Activated gamma-delta T cell treated with Interleukin-2 at 50 U/mL for 16 hours (primary cell): Measurements from ENCODE around the gene RALGAPA1.
"Not testable (repeated sequence)": the region's sequence is repeated elsewhere in the genome, so short reads cannot be mapped to it uniquely, and the experiment has no call there.

ENCODE experiments used
- DNase-seq: peaks from one replicate; pipeline ENCODE4 v3.0.0-alpha.2; 2020

The RALGAPA1 gene

DNA sequence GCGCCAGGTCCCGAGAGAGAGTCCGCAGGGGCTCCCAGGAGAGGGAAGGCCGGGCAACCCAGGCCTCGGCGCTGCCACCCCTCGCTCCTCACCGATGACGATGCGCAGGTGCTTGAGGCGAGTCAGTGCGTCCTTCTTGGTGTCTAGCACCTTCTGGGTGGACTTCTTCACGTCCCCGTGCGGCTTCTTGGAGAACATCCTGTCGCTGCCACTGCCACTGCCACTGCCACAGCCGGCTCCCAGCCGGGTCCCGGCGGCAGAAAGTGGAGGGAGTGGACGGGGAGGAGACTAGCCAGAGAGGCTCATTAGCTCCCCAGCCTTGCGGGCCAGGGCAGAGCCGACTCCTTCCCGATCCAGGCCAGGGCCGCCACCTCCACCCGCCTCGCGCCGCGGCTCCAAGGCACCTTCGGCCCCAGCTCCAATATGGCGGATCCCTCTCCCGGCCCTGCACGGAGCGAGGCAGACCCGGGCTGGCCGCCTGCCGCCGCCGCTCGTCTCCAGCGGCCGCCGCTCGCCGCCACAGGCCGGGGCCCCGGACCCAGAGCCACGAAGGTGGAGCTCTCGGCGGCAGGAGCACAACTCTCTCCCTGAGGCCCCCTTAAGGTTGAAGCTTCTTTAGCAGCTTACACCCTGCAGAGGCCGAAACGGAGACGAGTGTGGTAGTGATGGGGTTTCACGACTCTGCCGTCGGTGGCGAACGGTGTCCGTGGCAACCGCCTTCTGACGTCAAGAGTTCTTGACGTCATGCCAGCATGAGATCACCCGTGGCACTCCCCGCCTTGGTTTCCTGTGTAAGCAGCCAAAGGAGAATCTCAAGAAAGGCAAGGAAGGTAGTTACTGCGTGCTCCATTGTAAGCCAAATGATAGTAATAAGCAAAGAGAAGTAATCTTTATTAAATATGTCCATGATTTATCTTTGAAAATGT lies at the start of gene RALGAPA1:
TSS of gene RALGAPA1 (minus strand) at position 658 of the 926 bp plus-strand sequence. CDS start at position 198, 460 bp downstream.
- DNase-seq: peak; percentile 89

DNA sequence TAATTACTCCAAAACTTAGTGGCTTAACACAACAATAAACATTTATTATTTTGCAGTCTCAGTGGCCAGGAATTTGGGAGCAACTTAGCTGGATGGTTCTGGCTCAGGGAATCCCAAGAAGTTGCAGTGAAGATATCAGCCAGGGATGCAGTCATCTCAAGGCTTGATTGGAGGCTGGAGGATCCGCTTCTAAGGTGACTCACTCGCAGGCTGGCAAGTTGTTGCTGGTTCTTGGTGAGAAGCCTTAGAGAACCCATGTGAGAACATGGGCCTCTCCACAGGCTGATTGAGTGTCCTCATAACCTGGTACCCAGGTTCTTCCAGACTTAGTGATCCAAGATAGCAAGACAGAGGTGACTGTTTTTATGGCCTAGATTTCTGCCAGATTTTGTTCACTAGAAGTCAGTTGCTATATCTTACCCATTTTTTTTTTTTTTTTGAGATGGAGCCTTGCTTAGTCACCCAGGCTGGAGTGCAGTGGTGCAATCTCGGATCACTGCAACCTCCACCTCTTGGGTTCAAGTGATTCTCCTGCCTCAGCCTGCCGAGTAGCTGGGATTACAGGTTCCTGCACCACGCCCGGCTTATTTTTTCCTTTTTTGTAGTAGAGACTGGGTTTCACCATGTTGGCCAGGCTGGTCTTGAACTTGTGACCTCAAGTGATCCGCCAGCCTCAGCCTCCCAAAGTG lies 49.6 kb upstream of the RALGAPA1 start:
- DNase-seq: no peak

DNA sequence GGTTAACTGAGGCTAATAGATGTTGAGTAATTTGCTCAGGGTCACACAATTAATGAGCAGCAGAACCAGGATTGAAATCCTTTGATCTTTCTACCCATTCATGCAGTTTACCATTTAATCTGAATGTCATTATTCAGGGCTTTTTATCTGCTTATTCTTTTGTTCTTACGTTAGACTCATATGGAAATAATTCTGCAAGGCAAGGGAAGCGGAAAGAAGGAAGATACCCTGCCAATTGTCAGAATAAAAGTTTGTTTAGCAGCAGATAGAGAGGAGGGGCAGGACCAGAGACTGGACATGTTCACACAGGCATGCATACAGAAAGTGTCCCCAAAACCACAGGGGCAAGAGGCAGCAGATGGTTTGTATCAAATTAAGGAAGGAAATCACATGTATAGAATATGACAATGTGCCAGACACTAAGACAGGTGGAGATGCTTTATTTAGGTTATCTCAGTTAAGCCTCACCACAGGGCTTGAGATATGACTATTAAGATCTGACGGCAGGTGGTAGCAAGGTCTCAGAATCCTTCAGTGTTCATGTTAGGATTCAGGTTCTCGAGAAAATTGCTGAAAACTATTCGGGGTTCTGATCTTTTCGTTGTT lies 46.9 kb upstream of the RALGAPA1 start:
- no peak for DNase-seq

DNA sequence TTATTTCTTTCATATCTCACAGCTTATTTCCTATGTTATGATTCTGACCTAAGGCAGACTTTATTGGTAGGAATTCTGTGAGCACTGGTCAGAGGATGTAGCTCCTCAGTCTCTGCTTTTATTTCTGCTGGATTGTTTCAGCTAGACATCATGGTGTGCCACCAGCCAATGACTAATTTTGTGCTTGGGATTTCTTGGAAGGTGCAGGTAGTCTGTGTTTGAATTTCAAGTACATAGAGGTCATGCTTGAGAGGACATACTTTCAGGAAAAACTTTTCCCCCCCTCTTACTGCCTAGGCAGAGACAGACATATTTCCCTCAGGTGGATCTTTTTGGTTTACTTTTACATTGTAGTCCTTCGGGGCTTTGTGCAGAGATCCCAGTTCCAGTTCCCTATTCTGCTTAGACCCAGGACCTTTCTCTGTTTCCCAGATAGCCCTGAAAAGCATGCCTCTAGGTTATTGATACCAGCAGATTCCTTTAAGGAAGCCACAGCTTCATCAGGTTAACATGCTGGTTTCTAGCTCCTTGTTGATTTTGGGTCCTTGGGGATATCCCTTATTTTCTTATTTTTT lies 45.7 kb upstream of the RALGAPA1 start:
- no peak for DNase-seq

DNA sequence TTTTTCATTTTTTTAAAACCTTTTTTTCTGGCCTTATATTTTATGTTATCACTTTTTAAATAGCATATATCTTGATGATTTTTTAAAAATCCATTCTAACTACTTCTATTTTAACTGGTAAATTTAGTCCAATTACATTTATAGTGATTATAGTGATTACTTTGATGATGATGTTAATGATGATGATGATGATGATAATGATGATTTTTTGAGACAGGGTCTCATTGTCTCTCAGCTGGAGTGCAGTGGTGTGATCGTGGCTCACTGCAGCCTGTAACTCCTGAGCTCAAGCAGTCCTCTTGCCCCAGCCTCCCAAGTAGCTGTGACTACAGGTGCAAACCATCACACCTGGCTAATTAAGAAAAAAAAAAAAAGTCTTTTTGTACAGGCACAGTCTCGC lies 44.1 kb upstream of the RALGAPA1 start:
- no peak for DNase-seq

DNA sequence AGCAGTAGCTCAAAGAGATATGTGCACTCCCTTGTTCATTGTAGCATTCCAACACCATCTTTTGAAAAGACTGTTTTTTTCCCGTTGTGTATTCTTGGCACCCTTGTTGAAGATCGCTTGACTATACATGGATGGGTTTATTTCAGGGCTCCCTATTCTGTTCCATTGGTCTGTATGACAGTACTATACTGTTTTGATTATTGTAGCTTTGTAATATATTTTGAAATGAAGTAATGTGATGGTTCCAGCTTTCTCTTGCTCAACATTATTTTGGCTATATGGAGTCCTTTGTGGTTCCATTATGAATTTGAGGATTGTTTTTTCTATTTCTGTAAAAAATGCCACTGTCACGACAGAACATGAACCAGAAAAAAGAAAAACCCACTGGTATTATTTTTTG lies 42.7 kb upstream of the RALGAPA1 start:
- DNase-seq: no peak

DNA sequence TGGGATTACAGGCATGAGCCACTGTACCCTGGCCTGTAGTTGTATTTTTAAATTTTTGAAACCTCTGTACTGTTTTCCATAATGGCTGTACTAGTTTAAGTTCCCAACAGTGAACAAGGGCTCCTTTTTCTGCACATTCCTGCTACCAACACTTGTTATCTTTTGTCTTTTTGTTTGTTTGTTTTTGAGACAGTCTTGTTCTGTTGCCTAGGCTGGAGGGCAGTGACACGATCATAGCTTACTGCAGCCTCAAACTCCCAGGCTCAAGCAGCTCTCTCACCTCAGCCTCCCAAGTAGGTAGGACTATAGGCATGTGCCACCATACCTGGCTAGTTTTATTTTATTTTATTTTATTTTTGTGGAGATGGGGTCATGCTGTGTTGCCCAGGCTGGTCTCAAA lies 40.0 kb upstream of the RALGAPA1 start:
- no peak for DNase-seq

DNA sequence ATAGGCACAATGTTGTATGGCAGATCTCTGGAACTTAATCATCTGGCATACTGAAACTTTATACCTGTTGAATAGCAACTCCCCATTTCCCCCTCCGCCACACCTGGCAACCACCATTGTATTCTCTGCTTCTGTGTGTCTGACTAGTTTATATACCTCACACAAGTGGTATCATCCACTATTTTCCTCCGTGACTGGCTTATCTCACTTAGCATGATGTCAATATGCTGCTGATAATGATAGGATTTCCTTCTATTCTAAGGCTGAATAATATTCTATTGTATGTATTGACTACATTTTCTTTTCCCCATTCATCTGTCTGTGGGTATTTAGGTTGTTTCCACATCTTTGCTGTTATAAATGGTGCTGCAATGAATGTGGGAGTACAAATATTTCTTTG lies 38.5 kb upstream of the RALGAPA1 start:
- no peak for DNase-seq

DNA sequence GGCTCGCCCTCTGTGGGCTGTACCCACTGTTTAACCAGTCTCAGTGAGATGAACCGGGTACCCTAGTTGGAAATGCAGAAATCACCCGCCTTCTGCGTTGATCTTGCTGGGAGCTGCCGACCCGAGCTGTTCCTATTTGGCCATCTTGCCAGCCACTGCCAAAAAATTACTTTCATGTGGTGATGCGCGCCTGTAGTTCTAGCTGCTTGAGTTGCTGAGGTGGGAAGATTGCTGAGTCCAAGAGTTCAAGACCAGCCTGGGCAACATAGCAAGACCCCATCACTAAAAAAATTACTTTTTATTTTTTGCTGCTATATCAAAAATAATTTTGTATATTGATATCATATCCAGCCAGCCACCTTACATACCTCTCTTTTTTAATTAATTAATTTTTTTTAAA lies 35.4 kb upstream of the RALGAPA1 start:
- no peak for DNase-seq

DNA sequence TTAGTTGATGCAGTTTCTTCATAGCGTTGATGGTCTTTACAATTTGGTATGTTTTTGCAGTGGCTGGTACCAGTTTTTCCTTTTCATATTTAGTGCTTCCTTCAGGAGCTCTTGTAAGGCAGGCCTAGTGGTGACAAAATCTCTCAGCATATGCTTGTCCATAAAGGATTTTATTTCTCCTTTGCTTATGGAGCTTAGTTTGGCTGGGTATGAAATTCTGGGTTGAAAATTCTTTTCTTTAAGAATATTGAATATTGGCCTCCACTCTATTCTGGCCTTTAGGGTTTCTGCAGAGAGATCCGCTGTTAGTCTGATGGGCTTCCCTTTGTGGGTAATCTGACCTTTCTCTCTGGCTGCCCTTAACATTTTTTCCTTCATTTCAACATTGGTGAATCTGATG lies 33.1 kb upstream of the RALGAPA1 start:
- DNase-seq: not testable (repeated sequence)

DNA sequence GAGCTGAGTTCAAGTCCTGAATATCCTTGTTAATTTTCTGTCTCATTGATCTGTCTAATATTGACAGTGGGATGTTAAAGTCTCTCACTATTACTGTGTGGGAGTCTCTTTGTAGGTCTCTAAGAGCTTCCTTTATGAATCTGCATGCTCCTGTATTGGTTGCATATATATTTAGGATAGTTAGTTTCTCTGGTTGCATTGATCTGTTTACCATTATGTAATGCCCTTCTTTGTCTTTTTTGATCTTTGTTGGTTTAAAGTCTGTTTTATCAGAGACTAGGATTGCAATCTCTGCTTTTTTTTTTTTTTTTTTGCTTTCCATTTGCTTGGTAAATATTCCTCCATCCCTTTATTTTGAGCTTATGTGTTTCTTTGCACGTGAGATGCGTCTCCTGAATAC lies 32.6 kb upstream of the RALGAPA1 start:
- not testable (repeated sequence) for DNase-seq

DNA sequence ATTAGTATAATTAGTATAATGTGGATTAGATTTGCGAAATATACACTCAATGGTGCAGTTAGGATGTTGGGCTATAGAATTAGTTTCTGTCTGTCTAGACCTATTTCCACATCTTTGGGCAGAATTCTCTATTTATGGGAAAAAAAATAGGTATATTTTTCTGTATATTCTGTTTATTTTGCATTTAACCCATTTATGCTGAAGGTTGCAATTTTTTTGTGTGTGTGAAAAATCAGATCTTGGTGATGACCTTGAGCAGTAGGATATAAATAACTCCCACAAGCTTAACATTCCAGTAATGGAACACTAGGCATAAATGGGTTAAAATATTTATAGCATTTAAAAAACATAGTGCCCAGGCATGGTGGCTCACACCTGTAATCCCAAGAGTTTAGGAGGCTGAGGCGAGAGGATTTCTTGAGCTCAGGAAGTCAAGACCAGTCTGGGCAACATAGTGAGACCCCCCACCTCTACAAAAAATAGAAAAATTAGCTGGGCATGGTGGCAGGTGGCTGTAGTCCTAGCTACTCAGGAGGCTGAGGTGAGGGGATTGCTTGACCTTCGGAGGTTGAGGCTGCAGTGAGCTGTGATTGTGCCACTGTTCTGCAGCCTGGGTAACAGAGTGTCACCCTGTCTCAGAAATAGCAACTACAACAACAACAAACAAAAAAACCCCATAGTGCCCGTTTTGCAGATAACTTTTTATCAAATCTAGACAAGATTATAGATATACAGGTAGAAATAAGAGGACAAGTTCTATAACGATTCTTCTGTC lies 26.3 kb upstream of the RALGAPA1 start:
- no peak for DNase-seq

DNA sequence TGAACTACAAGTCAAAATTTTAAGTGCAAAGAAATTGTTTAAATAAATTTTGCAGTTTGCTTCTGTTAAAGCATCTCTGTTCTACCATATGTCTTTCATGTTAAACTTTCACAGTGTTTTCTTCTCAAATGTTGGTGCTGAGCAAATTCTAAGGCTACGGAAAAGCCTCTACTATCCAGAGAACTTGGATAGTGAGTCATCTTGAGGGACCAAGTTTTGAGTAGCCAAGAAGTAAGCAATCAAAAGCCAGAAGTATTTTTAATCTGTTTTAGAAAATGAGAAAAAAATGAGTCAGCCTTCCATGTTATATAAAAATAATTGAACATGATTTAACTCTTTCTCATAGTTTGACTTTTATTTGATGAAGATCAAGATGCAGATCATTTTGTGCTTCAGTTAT lies 20.4 kb upstream of the RALGAPA1 start:
- DNase-seq: no peak

DNA sequence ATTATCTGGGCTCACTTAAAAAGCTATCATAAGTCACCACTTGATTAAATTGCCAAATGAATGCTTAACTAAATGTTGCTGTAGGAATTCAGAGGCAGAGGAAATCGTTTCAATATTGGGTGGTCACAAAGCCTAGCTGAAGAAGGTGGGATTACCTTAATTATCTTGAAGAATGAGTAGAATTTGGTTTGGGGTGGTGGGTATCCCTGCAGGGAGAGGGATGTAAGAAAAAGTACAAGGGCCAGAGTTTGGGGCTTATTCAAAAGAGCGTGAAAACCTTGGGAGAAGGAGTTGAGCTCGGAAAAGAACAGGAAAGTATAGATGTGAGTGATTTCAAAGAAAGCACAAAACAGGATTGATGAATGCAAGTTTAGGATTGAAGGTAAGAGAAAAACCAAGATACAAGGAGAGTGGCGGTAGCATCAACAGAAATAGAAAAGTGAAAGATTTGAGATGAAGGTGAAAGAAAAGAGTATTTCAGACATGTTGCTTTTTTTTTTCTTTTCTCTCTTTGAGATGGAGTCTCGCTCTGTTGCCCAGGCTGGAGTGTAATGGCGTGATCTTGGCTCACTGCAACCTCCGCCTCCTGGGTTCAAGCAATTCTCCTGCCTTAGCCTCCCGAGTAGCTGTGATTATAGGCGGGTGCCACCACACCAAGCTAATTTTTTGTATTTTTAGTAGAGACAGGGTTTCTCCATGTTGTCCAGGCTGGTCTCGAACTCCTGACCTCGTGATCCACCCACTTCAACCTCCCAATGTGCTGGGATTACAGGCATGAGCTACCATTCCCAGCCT lies 18.8 kb upstream of the RALGAPA1 start:
- no peak for DNase-seq

DNA sequence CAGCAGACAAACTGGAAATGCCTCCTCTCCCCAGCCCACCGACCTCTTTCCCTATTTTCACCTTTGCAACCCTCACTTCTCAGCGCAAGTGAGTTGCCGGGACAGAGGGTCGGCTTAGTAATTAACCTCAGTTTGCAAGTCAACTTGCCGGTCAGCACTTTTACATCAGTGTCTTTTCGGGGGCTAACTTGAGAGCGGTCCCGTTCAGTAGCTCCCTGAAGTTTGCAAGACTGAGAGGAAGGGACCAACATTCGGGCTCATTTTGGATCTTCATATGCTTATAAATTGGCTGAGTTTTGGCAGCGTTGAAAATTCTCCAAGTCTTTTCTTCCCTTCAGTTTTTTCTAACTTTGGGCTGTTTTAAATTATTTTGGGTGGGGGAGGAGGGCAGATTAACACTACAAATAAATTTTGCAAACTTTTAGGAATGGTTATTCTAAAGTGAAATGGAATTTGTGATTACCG lies 17.9 kb upstream of the RALGAPA1 start:
- no peak for DNase-seq

DNA sequence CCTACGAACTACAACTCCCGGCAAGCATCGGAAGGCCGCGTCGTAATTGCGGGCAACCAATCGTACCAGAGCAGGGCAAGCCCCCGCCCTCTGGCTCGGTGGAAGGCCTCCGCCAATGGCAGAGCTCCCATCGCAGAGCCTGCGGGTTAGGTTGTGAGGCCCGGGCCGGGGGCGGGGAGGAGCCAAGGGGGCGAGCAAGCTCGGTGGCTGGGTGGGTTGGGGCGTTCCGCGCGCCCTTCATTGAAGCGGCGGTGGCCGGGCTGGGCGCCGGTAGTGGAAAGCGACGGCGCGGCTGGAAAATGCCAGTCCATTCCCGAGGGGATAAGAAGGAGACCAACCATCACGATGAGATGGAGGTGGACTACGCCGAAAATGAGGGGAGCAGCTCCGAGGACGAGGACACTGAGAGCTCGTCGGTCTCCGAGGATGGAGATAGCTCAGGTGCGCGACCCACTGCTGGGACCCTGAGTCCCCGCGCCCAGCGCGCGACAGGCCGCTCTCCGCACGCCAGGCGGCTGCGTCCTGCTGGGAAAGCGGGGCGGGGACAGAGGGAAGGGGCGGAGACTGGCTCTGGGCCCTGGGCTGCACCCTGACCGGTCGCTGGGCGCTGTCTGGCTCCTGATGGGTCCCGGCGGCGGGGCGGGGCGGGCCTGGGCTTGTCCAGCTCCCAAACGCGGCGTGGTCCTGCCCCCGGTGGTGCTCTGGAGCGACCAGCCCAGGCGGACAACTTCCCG lies 17.3 kb upstream of the RALGAPA1 start, which contains the start of gene BRMS1L:
TSS of gene BRMS1L (plus strand) at position 121 of the 734 bp plus-strand sequence. CDS start at position 300, 179 bp downstream.
- DNase-seq: peak; percentile 96

DNA sequence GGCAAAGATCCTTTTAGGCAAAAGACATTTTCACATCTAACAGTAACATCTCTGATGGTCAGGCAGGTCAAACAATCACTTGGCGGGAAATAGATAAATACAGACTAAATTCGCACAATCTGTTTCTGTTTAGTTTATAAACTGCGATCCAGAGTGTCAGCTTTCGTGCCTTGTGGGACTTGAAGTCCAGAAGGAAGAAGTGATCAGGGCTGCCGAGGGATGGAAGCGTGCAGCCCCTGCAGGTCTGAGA lies 16.8 kb upstream of the RALGAPA1 start:
- DNase-seq: no peak

DNA sequence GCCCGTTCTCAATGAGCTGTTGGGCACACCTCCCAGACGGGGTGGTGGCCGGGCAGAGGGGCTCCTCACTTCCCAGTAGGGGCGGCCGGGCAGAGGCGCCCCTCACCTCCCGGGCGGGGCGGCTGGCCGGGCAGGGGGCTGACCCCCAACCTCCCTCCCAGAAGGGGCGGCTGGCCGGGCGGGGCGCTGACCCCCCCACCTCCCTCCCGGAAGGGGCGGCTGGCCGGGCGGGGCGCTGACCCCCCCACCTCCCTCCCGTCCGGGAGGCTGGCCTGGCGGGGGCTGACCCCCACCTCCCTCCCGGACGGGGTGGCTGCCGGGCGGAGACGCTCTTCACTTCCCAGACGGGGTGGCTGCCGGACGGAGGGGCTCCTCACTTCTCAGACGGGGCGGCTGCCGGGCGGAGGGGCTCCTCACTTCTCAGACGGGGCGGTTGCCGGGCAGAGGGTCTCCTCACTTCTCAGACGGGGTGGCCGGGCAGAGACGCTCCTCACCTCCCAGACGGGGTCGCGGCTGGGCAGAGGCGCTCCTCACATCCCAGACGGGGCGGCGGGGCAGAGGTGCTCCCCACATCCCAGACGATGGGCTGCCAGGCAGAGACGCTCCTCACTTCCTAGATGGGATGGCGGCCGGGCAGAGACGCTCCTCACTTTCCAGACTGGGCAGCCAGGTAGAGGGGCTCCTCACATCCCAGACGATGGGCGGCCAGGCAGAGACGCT lies 15.5 kb upstream of the RALGAPA1 start:
- DNase-seq: not testable (repeated sequence)

DNA sequence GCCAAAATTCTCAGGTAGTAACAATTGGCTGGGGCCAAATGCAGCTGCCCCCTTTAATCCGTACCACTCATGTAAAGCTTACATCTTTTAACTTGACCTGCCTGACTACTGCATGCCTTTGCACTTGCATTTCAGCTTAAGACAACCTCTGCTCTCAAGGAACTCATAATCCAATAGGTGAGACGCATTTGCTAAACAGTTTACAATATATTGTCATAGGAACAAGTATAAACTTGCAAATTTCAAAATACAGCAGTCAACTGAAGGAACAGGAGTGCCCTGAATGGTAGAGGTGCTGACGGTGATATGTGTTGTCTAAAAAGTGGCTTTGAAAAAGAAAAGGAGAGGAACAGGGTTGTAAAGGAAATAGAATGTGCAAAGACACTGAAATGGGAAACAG lies 13.4 kb upstream of the RALGAPA1 start:
- no peak for DNase-seq
